ENCODE data around the gene PLCL1. TPM values are rescaled to one million over a fixed set of nuclear protein-coding genes. Genes with fewer than 3 reads are reported as not detected.

The PLCL1 gene
- total RNA-seq, 4 donors from 2014 or later, result 6.6 to 10.8 (median 8.3) TPM

- no peak for TF ChIP-seq CTCF (IDR thresholded peaks at IDR 0.05; ENCODE audit: low read depth)
Measured at GRCh38 chr2:198143156-198143555, 338.8 kb downstream of the PLCL1 start.

GRCh38 chr2:198143793-198144192 is 339.4 kb downstream of the PLCL1 start:
- TF ChIP-seq CTCF (IDR thresholded peaks at IDR 0.05; ENCODE audit: low read depth), result no peak

- TF ChIP-seq CTCF (IDR thresholded peaks at IDR 0.05; ENCODE audit: low read depth), result no peak
Measured at GRCh38 chr2:198144660-198145059, 340.3 kb downstream of the PLCL1 start.

- no peak for TF ChIP-seq CTCF (IDR thresholded peaks at IDR 0.05; ENCODE audit: low read depth)
Measured at GRCh38 chr2:198146346-198146940, 342.1 kb downstream of the PLCL1 start.

GRCh38 chr2:198157314-198157713 is 352.9 kb downstream of the PLCL1 start:
- TF ChIP-seq CTCF (IDR thresholded peaks at IDR 0.05; ENCODE audit: low read depth), result no peak

- TF ChIP-seq CTCF (IDR thresholded peaks at IDR 0.05; ENCODE audit: low read depth), result no peak
Measured at GRCh38 chr2:198161151-198161550, 356.8 kb downstream of the PLCL1 start.

GRCh38 chr2:198162276-198162675 is 357.9 kb downstream of the PLCL1 start:
- TF ChIP-seq CTCF (IDR thresholded peaks at IDR 0.05; ENCODE audit: low read depth), result no peak
